ES-I3 (cell line): Measurements from ENCODE around the gene DNAJC18.

ENCODE experiments used
- H3K36me3 ChIP-seq: 2 replicates; pipeline ENCODE4 v1.6.1; 2013; ENCODE audit warnings: mild to moderate bottlenecking, low read length, control low read depth, moderate library complexity; ENCODE audit not compliant: insufficient read depth
- H3K4me1 ChIP-seq: 2 replicates; pipeline ENCODE4 v1.6.1; 2013; ENCODE audit warnings: mild to moderate bottlenecking, control low read depth, low read length; ENCODE audit not compliant: insufficient read depth
- H3K9ac ChIP-seq: 2 replicates; pipeline ENCODE4 v1.6.1; 2013; ENCODE audit warnings: low read depth, mild to moderate bottlenecking, low read length, moderate library complexity
- H3K9me3 ChIP-seq: 2 replicates; pipeline ENCODE4 v1.6.1; 2013; ENCODE audit warnings: mild to moderate bottlenecking, low read length, moderate library complexity; ENCODE audit not compliant: control insufficient read depth, insufficient read depth

Gene DNAJC18

DNA sequence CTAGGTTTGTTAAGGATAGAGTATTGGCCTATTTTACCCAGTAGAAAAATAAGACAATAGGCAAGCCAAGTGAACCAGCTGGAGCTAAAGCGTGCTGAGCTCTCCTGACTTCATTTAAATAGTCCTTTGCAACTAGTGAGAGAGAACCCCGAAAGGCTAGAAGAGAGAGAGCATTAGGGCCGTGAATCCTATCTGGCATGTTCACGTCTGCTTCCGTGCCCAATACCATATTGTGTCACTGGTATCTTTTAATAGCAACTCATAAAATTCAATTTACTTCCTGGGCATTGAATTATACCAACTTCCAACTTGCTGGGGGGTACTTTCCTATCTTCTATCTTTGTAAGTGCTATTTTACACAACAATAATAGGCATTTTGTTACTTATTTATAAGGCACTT is 13.8 kb downstream of the DNAJC18 start:
- Histone ChIP-seq H3K4me1 (no peaks in the 10 kb centered on the region), H3K9me3 (no peaks in the 10 kb centered on the region), H3K36me3 (no peaks in the 10 kb centered on the region; the same call in 1 of the 2 replicates), H3K9ac (no peak overlapping the region)

DNA sequence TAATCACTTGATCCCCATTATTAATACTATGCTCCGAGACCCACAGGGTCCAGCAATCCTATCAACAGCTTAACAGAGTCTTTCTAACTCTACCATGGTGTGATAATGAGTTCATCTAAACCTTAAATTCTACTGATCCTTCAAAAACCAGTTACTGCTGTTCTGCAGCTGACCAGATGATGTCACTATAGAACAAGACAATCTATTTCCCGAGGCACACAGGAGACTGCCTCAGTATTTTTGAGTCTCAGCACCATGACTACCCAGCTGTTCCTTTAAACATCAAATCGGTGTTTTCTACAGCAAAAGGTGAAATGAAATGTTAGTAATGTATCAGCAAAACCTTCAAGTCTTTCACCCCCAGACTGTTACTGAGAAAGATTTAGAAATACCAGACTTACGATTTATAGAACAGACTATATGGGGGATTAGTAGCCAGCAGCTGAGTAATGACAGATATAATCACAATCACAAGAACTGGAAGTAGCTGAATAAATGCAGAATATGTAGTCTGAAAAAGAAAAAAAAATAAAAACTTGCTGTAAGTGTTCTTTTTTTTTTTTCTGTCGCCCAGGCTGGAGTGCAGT is 16.9 kb downstream of the DNAJC18 start:
- Histone ChIP-seq H3K9me3 (no peaks in the 10 kb centered on the region), H3K9ac (no peak overlapping the region), H3K4me1 (peaks cover 7% of the 10 kb centered on the region; the same call in 1 of the 2 replicates), H3K36me3 (no peaks in the 10 kb centered on the region; the same call in 1 of the 2 replicates)

DNA sequence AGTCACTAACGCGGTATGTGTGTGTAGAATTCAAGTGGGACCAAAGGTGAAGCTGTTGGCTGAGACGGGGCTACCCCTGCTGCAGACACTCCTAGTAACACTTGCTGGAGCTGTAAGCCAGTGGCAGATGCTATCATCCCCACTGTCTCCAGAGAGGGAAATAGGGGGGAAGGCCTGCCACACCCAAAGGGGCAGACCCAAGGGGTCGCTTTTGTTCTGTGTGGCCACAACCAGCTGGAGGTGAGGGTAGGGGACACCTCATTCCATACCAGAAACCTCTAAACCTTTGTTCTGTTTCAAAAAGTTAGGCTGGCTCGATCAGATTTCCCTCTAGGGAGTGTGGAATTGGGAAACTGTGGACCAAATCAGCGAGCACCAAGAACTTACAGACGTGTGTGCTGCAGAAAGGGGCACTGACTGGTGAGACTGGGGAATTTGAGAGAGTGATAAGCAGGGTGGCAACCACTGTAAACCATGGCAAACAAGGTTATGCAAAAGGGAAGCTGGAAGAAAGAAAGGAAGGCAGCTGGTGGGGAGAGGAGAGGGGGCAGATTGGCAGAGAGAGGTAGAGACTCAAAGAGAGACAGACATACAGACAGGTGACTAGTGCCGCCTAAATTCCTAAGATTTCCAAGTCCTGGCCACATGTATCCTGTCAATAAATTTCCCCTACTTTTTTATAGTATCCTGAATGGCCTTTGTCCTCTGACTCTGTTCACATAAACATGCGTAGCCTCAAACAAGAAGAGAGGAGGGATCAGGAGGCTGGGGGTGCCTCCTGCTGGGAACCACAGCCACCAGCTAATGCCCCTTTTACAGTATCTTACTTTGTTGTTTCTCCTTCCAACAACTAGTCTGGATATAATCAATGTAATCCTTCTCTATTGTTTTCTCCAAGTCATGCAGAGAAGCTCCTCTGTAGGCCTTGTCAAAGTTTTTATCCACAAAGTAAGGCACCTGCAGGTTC is 19.8 kb downstream of the DNAJC18 start:
- Histone ChIP-seq H3K4me1 (peaks cover 7% of the 10 kb centered on the region; the same call in 1 of the 2 replicates), H3K36me3 (no peaks in the 10 kb centered on the region; the same call in 1 of the 2 replicates), H3K9me3 (no peaks in the 10 kb centered on the region), H3K9ac (no peak overlapping the region)

DNA sequence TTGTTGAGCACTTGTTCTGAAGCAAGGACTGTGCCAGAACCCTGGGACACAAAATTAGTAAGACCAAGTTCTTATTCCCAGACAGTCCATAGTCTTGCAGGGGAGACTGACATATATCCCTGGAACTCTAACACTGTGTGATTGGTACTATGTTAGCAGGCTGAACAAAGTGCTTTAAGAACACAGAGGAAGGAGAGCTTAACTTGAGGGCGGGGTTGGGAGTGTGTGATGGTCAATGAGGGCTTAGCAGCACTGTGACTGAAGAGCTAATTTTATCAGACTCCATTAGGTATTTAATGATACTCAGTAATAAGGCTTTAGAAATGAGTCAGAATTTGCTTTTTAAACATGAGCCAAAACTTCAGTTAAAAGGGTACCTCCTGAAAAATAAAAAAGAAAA is 20.5 kb downstream of the DNAJC18 start:
- H3K9me3 ChIP-seq, result no peaks in the 10 kb centered on the region
- no peaks in the 10 kb centered on the region for H3K36me3 ChIP-seq
- no peak overlapping the region for H3K9ac ChIP-seq
- peaks cover 7% of the 10 kb centered on the region; the same call in 1 of the 2 replicates for H3K4me1 ChIP-seq

DNA sequence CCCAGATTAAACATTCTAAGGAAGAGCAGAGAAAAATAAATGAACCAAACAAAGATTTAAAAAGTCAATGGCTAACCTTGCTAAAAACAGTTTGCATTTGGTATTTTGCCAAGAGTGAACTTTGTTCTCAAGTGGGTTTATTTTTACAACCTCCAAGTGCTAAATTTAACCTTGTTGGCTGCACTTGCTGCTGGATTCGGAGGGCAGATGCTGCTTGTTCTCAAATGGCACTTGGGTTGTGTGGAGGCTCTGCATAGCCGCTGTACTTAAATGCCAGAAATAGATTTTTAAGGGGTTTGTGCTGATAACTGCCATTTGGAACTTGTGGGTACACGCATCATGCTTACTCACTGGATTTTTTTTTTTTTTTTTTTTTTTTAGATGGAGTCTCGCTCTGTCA is 22.1 kb downstream of the DNAJC18 start:
- no peaks in the 10 kb centered on the region for H3K36me3 ChIP-seq
- H3K9ac ChIP-seq, result no peak overlapping the region
- no peaks in the 10 kb centered on the region for H3K9me3 ChIP-seq
- peaks cover 7% of the 10 kb centered on the region; the same call in 1 of the 2 replicates for H3K4me1 ChIP-seq

DNA sequence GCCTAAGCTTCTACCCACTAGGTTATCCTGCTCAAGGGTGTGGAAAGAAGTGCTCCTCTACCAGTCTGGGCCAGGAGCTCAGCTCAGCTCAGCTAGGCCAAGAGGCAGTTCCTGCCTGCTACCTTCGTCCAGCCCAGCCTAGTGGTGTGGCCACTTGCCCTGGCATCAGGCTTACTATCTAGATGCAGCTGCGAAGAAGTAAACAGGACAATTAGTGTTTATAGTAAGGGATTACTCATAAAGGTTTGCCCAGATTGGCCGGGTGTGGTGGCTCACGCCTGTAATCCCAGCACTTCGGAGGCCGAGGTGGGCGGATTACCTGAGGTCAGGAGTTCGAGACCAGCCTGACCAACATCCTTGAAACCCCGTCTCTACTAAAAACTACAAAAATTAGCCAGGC is 22.7 kb downstream of the DNAJC18 start:
- peaks cover 7% of the 10 kb centered on the region; the same call in 1 of the 2 replicates for H3K4me1 ChIP-seq
- no peak overlapping the region for H3K9ac ChIP-seq
- no peaks in the 10 kb centered on the region for H3K36me3 ChIP-seq
- H3K9me3 ChIP-seq, result no peaks in the 10 kb centered on the region

DNA sequence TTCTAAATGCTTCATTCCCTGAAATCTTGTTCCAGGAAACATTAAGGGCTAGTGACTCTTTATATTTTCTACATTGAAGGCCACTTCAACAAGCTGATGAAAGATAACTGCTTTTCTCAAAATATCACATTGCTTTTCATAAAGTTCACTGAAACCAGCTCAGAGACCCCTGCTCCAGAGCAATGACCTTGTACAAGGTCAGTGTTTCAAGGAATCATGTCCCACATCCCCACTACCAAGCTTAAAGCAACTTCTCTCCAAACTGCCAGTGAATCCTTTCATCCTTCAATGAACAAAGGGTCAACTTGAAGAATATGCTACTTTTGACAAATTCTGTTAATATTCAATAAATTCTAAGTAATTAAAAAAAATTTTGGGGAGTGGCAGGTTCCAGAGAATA is 23.5 kb downstream of the DNAJC18 start:
- peaks cover 7% of the 10 kb centered on the region; the same call in 1 of the 2 replicates for H3K4me1 ChIP-seq
- H3K9me3 ChIP-seq, result no peaks in the 10 kb centered on the region
- no peaks in the 10 kb centered on the region for H3K36me3 ChIP-seq
- no peak overlapping the region for H3K9ac ChIP-seq

DNA sequence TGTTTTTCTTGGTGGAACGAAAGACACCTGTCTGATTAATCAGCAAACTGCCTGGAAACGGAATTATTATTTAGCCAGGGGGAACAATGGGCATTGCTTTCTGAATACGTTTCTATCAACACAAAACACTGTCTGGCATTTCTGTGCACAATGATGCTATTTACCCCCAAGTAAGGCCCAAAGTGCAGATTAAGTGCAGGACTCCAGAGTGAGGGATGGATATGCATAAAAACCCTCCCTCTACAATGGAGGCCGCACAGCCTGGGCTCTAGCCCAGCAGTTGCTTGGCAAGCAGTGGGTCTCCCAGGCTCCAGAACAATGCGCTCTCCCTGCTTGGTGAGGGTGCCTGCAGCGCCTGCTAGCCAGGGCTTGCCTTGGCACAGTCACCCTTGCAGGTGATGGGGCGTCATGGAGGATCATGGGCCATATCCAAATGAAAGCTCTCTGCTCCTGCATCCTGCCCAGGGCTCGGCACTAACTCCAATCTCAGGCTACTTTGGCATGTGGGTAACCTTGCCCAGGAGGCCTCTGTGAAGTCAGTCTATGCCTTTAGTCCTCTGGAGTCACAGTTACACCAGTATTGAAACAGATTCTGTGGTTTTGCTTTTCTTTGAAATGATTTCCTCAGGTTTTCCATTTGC is 24.0 kb downstream of the DNAJC18 start:
- Histone ChIP-seq H3K4me1 (peaks cover 7% of the 10 kb centered on the region; the same call in 1 of the 2 replicates), H3K9ac (no peak overlapping the region), H3K36me3 (no peaks in the 10 kb centered on the region), H3K9me3 (no peaks in the 10 kb centered on the region)

DNA sequence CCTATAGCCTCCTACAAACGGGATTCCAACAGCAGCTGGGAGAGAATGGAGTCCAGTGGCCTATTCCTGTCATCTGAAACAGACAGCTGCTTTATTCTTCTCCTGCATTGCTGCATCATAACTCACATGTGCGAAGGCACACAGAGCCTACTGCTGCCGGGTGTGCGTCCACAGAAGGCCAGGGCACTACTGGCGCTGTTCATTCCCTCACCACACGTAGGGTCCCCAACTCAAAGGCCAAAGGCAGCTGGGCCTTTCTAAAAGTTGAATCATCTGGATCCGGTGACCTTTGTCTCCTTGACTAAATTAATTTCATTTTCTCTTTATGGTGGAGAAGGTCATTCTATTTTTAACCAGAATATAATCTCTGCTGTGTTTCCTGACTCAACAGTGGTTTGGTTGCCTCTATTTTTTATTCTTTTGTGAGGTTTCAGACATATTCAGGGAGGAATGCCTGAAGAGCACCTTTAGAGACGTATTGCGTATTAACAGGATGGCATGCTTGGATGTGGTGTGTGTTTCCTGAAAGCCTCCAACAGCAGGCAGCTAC is 24.7 kb downstream of the DNAJC18 start:
- Histone ChIP-seq H3K4me1 (peaks cover 3% of the 10 kb centered on the region; the same call in 1 of the 2 replicates), H3K9me3 (no peaks in the 10 kb centered on the region), H3K36me3 (no peaks in the 10 kb centered on the region), H3K9ac (no peak overlapping the region)

DNA sequence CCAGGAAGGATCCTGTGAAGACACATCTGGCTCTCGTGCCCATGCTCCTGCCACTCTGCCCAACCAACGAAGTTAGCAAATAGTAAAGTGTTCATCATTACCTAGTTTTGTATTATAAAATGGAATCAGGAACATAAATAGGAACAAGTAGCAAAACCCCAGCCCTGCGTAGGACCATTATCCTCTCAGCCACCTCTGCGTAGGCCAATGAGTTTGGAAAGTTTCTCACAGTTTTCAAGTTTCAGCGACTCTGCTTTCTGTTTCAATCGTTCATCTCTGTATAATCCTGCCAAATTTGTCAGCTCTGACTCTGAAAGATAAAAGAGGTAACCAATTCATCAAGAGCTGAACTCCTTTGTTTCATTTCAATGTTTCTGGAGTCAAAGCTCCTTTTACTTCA is 25.4 kb downstream of the DNAJC18 start:
- H3K4me1 ChIP-seq, result no peaks in the 10 kb centered on the region
- H3K9ac ChIP-seq, result no peak overlapping the region

DNA sequence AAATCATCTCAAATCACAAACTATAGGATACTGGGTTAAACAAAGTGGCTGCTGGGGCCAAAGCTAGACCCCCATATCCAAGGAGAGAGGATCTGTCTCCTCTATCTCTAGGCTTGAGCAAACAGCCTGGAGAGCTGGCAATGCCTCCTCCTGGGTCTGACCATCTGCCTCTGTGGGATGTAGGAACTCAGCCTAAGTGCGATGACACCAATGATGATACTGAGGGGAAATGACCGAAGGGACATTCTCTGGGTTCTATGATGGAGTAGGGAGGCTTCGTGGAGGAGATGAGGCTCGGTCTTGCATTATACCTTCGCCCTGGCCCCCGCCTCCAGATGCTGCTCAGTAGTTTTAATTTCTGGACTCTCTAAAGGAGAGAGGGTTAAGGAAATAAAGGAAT is 26.2 kb downstream of the DNAJC18 start:
- Histone ChIP-seq H3K9me3 (no peaks in the 10 kb centered on the region), H3K9ac (no peak overlapping the region), H3K4me1 (no peaks in the 10 kb centered on the region), H3K36me3 (no peaks in the 10 kb centered on the region)

More for the DNA sequence above, 25.4 kb downstream of the DNAJC18 start:
- Histone ChIP-seq H3K36me3 (no peaks in the 10 kb centered on the region), H3K9me3 (no peaks in the 10 kb centered on the region)

DNA sequence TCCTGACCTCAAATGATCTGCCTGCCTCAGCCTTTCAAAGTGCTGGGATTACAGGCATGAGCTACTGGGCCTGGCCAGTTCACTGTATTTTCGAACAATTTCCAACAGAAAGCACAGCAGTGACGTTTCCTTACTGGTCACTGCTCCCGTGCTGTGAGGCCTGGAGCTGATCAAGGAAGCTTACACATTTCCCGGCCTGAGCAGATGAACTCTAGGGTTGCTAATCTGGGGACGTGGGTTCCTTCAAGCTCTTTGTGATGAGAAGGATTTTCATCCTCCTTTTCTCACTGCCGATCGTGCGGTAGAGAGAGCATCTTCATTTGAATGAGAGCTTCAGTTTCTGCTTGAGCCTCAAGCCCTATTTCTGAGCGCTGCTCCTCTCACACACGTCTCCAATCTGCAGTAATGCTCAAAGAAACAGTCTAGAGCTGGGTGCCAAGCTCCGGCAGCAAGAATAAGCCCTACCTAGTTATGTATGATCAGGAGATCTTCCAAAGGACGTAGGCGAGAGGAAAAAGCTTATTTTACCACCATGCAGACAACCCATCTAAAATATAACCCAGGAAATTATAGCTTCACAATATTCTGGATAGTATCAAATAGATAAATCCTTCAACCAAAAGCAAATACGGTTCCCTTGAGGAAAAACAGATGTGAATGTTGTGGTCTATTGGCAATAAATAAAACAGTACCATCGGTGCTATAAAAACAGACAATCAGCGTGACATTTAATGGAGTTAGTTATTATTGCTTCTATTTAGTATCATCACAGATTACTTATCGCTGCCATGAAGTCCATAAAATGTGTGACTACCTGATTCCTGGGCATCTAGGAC is 28.1 kb downstream of the DNAJC18 start:
- Histone ChIP-seq H3K4me1 (no peaks in the 10 kb centered on the region), H3K36me3 (no peaks in the 10 kb centered on the region), H3K9me3 (no peaks in the 10 kb centered on the region), H3K9ac (no peak overlapping the region)

DNA sequence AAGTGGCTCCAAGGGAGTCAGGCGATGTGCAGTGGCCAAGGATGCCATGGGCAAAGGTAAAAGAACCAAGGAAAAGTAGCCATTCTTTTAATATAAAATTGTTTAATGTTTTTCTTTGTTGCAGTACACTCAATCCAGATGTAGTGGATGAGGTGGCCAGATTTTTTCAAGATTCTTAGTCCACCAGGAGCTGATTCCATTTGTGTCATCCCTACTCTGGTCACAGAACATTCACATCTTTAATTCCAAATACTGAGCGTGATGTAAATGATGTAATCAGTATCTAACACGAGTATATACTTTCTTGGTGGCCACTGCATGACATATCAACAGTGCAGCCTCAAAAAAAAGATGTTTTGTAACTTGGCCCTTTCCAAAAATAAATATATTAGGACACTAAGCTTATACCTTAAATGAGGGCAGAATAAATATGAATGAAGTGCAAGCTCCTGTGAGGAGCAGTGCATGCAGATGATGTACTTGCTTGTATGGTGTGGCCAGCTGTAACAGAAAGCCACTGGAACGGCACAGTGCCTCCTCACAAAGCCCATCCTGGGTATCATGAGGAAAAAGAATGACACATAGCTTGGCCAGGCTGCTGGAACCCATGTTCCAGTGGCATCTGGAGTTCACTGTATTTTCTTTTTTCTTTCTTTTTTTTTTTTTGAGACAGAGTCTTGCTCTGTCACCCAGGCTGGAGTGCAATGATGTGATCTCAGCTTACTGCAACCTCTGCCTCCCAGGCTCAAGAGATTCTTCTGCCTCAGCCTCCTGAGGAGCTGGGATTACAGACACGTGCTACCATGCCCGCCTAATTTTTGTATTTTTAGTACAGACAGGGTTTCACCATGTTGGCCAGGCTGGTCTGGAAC is 29.0 kb downstream of the DNAJC18 start:
- H3K9me3 ChIP-seq, result no peaks in the 10 kb centered on the region
- no peak overlapping the region for H3K9ac ChIP-seq
- no peaks in the 10 kb centered on the region for H3K36me3 ChIP-seq
- H3K4me1 ChIP-seq, result no peaks in the 10 kb centered on the region
